Neural cell (in vitro differentiated cells): ENCODE data around the gene DUSP28. TPM values are rescaled to one million over a fixed set of nuclear protein-coding genes. Genes with fewer than 3 reads are reported as not detected.

ENCODE experiments used
- H2AFZ ChIP-seq: fragments of 200-600, 300-800 bp; sonication (generic), shearing (Covaris generic); 2 replicates; pipeline ENCODE4 v1.6.0; 2014; ENCODE audit warnings: low read depth, mild to moderate bottlenecking, antibody characterized with exemption, low read length, moderate library complexity
- H3F3A ChIP-seq: fragments of 200-600 bp; shearing (Covaris generic); 2 replicates; pipeline ENCODE4 v1.6.1; 2016; ENCODE audit warnings: mild to moderate bottlenecking, moderate library complexity, mixed read lengths, antibody characterized with exemption, low read length; ENCODE audit not compliant: insufficient read depth, poor library complexity, severe bottlenecking
- H3K27ac ChIP-seq: fragments of 200-600, 300-800 bp; sonication (generic), shearing (Covaris generic); 2 replicates; pipeline ENCODE4 v1.5.1; 2014; ENCODE audit warnings: mild to moderate bottlenecking, low read length, moderate library complexity
- H3K27me3 ChIP-seq: fragments of 300-800, 200-600 bp; sonication (generic), shearing (Covaris generic); 2 replicates; pipeline ENCODE4 v1.6.0; 2014; ENCODE audit warnings: mild to moderate bottlenecking, low read depth, low read length, moderate library complexity; ENCODE audit not compliant: insufficient read depth
- H3K36me3 ChIP-seq: fragments of 300-800, 200-600 bp; sonication (generic), shearing (Covaris generic); 2 replicates; pipeline ENCODE4 v1.5.1; 2014; ENCODE audit warnings: mild to moderate bottlenecking, antibody characterized with exemption, low read length, moderate library complexity; ENCODE audit not compliant: insufficient read depth
- H3K4me2 ChIP-seq: fragments of 300-800, 200-600 bp; sonication (generic), shearing (Covaris generic); 2 replicates; pipeline ENCODE4 v1.6.0; 2014; ENCODE audit warnings: mild to moderate bottlenecking, low read length
- H3K4me3 ChIP-seq: fragments of 300-800, 200-600 bp; sonication (generic), shearing (Covaris generic); 2 replicates; pipeline ENCODE4 v1.5.1; 2014; ENCODE audit warnings: mild to moderate bottlenecking, low read length, moderate library complexity
- H3K79me2 ChIP-seq: fragments of 200-600 bp; shearing (Covaris generic); replicated peaks from 2 replicates; pipeline ENCODE4 v1.6.0; 2014; ENCODE audit warnings: mild to moderate bottlenecking, low read length, moderate library complexity; ENCODE audit not compliant: insufficient read depth
- H3K9ac ChIP-seq: fragments of 300-800, 200-600 bp; sonication (generic), shearing (Covaris generic); 2 replicates; pipeline ENCODE4 v1.6.1; 2016; ENCODE audit warnings: mild to moderate bottlenecking, low read length, mixed read lengths
- H3K9me2 ChIP-seq: fragments of 200-600 bp; shearing (Covaris generic); 2 replicates; pipeline ENCODE4 v1.6.1; 2016; ENCODE audit warnings: mild to moderate bottlenecking, low read length, mixed read lengths; ENCODE audit not compliant: insufficient read depth
- H3K9me3 ChIP-seq: fragments of 200-600, 300-800 bp; sonication (generic), shearing (Covaris generic); 2 replicates; pipeline ENCODE4 v1.6.1; 2016; ENCODE audit warnings: mild to moderate bottlenecking, mixed run types, low read length, moderate library complexity, mixed read lengths
- H4K20me1 ChIP-seq: fragments of 200-600 bp; shearing (Covaris generic); 2 replicates; pipeline ENCODE4 v1.6.1; 2016; ENCODE audit warnings: mild to moderate bottlenecking, mixed run types; ENCODE audit not compliant: insufficient read depth
- EP300 ChIP-seq: fragments of 450-650 bp; conservative IDR thresholded peaks from 2 replicates; pipeline ENCODE4 v1.6.1; 2014; ENCODE audit warnings: antibody characterized with exemption, mild to moderate bottlenecking, moderate library complexity; ENCODE audit not compliant: poor library complexity, severe bottlenecking
- EZH2 ChIP-seq: fragments of 200-600, 300-800 bp; shearing (Covaris generic), sonication (generic); IDR thresholded peaks from 2 replicates; pipeline ENCODE4 v1.6.1; 2014; ENCODE audit warnings: antibody characterized with exemption, low read length, borderline replicate concordance, mild to moderate bottlenecking; ENCODE audit not compliant: insufficient read depth, poor library complexity, severe bottlenecking
- MXI1 ChIP-seq: fragments of 450-650 bp; conservative IDR thresholded peaks from 2 replicates; pipeline ENCODE4 v1.6.1; 2014; ENCODE audit warnings: antibody characterized with exemption, mild to moderate bottlenecking; ENCODE audit not compliant: poor library complexity, severe bottlenecking
- POLR2AphosphoS5 ChIP-seq: IDR thresholded peaks from 2 replicates; pipeline ENCODE4 v1.6.1; 2012
- SMC3 ChIP-seq: fragments of 450-650 bp; conservative IDR thresholded peaks from 2 replicates; pipeline ENCODE4 v1.6.1; 2014; ENCODE audit warnings: antibody characterized with exemption, mild to moderate bottlenecking, moderate library complexity; ENCODE audit not compliant: poor library complexity
- TAF1 ChIP-seq: IDR thresholded peaks from 2 replicates; pipeline ENCODE4 v1.6.1; 2012; ENCODE audit warnings: low read depth
- polyA plus RNA-seq: library from polyadenylated mRNA; depleted of rRNA; stranded (reverse); fragments of >200 nt; gene quantifications from 2 replicates; pipeline ENCODE4 v1.2.3, GENCODE V29; 2014
- TF ChIP-seq, protein P1 (sequence below): IDR thresholded peaks from 2 replicates; pipeline ENCODE4 v1.6.1; 2012; ENCODE audit warnings: borderline replicate concordance
- TF ChIP-seq, protein P2 (sequence below): fragments of 450-650 bp; IDR thresholded peaks from 2 replicates; pipeline ENCODE4 v1.5.1; 2014; ENCODE audit warnings: antibody characterized with exemption, mild to moderate bottlenecking, moderate library complexity; ENCODE audit not compliant: poor library complexity, severe bottlenecking

Gene DUSP28
- polyA plus RNA-seq, 1 donor from 2014 or later = 26.6 TPM

GRCh38 chr2:240555541-240556250 is 4.5 kb upstream of the DUSP28 start:
- no peak overlapping the region for H3K9ac ChIP-seq
- no peaks in the 10 kb centered on the region for H3K27me3 ChIP-seq
- no peak for TF ChIP-seq POLR2AphosphoS5
- TF ChIP-seq MXI1 = no peak
- no peak for TF ChIP-seq EP300
- no peak for TF ChIP-seq TAF1
- TF ChIP-seq EZH2 = no peak
- TF ChIP-seq SMC3 = no peak
- H3K79me2 ChIP-seq = no peaks in the 10 kb centered on the region
- H3K4me3 ChIP-seq = no peak overlapping the region
- H3K36me3 ChIP-seq = no peaks in the 10 kb centered on the region
- no peak overlapping the region for H3K4me2 ChIP-seq
- H2AFZ ChIP-seq = no peak overlapping the region
- no peaks in the 10 kb centered on the region for H3K9me2 ChIP-seq
- H4K20me1 ChIP-seq = no peaks in the 10 kb centered on the region
- no peaks in the 10 kb centered on the region for H3F3A ChIP-seq
- H3K27ac ChIP-seq = no peak overlapping the region
- no peaks in the 10 kb centered on the region for H3K9me3 ChIP-seq

DNA sequence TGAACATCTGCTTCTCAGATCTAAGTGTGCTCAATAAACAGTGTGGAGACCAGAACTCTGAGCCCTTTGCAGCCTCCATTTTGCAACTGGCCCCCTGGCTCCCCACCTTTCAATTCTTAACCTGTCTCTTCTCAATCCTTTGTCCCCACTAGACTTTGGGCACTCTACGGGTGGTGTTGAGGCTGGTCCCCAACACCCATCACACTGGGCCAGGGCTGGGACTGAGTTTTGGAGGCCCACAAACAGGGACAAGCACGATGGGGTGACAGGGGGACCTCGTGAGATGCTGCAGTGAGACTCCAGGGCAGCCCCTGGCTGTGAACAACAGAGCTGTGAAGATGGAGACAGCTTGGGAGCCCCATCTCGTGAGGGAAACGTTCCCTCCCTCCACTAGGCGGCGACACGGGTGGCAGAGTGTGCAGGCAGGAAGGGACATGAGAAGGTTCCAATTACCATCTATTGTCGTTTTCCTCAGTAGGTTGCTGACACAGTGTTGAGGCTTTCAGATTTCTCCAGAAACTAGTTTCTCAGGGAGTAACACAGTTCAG is 3.5 kb upstream of the DUSP28 start:
- Histone ChIP-seq H3K4me3 (no peak overlapping the region), H2AFZ (no peak overlapping the region), H3K79me2 (no peaks in the 10 kb centered on the region), H3K27ac (no peak overlapping the region), H3F3A (no peaks in the 10 kb centered on the region), H3K9ac (no peak overlapping the region), H3K36me3 (no peaks in the 10 kb centered on the region), H4K20me1 (no peaks in the 10 kb centered on the region), H3K9me3 (no peaks in the 10 kb centered on the region), H3K9me2 (no peaks in the 10 kb centered on the region), H3K27me3 (no peaks in the 10 kb centered on the region), H3K4me2 (no peak overlapping the region)
- TF ChIP-seq, protein P1, sequence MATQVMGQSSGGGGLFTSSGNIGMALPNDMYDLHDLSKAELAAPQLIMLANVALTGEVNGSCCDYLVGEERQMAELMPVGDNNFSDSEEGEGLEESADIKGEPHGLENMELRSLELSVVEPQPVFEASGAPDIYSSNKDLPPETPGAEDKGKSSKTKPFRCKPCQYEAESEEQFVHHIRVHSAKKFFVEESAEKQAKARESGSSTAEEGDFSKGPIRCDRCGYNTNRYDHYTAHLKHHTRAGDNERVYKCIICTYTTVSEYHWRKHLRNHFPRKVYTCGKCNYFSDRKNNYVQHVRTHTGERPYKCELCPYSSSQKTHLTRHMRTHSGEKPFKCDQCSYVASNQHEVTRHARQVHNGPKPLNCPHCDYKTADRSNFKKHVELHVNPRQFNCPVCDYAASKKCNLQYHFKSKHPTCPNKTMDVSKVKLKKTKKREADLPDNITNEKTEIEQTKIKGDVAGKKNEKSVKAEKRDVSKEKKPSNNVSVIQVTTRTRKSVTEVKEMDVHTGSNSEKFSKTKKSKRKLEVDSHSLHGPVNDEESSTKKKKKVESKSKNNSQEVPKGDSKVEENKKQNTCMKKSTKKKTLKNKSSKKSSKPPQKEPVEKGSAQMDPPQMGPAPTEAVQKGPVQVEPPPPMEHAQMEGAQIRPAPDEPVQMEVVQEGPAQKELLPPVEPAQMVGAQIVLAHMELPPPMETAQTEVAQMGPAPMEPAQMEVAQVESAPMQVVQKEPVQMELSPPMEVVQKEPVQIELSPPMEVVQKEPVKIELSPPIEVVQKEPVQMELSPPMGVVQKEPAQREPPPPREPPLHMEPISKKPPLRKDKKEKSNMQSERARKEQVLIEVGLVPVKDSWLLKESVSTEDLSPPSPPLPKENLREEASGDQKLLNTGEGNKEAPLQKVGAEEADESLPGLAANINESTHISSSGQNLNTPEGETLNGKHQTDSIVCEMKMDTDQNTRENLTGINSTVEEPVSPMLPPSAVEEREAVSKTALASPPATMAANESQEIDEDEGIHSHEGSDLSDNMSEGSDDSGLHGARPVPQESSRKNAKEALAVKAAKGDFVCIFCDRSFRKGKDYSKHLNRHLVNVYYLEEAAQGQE = no peak
- TF ChIP-seq, protein P2, sequence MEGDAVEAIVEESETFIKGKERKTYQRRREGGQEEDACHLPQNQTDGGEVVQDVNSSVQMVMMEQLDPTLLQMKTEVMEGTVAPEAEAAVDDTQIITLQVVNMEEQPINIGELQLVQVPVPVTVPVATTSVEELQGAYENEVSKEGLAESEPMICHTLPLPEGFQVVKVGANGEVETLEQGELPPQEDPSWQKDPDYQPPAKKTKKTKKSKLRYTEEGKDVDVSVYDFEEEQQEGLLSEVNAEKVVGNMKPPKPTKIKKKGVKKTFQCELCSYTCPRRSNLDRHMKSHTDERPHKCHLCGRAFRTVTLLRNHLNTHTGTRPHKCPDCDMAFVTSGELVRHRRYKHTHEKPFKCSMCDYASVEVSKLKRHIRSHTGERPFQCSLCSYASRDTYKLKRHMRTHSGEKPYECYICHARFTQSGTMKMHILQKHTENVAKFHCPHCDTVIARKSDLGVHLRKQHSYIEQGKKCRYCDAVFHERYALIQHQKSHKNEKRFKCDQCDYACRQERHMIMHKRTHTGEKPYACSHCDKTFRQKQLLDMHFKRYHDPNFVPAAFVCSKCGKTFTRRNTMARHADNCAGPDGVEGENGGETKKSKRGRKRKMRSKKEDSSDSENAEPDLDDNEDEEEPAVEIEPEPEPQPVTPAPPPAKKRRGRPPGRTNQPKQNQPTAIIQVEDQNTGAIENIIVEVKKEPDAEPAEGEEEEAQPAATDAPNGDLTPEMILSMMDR = peak; percentile 21
